Endothelial cell of umbilical vein (primary cell): ENCODE measurements around the gene NHLRC1. TPM values are rescaled to one million over a fixed set of nuclear protein-coding genes. Genes with fewer than 3 reads are reported as not detected.

Experiments
- BruUV-seq: library from RNA; stranded (reverse); fragments of 400-500 nt; replicated peaks from 2 replicates; lab custom pipeline; 2021; lab: Mats Ljungman, UMichigan
- CTCF ChIA-PET: fragments of 300-600, 350-600 bp; sonication (Branson Sonifier 250); formaldehyde crosslinking; loops from one replicate; lab custom pipeline; 2021; ENCODE audit warnings: antibody characterized with exemption, inconsistent platforms; lab: Charles Lee
- POLR2A ChIA-PET: fragments of 300-600, 350-600 bp; sonication (Branson Sonifier 250); formaldehyde crosslinking; loops from one replicate; lab custom pipeline; 2021; ENCODE audit warnings: antibody characterized with exemption, inconsistent platforms; lab: Charles Lee
- DNase-seq: peaks from one replicate; pipeline ENCODE4 v3.0.0-alpha.2; 2011; ENCODE audit warnings: low read depth, low spot score
- FAIRE-seq: peaks from 2 replicates; lab custom pipeline; 2011; peaks lifted over from hg19 to GRCh38; lab: Jason Lieb, UNC
- H2AFZ ChIP-seq: 2 replicates; pipeline ENCODE4 v1.6.0; 2012; ENCODE audit warnings: low read depth, low read length, control low read depth, inconsistent platforms
- H3K27ac ChIP-seq: 2 replicates; pipeline ENCODE4 v1.5.1; 2011; ENCODE audit warnings: low read depth, mild to moderate bottlenecking, control low read depth, low read length, moderate library complexity; ENCODE audit not compliant: insufficient read depth
- H3K27me3 ChIP-seq, 2 experiments: 2 replicates each; pipeline versions ENCODE4 v1.6.0 to v1.6.1; 2011; ENCODE audit warnings: low read length in 2 of 2, mixed read lengths in 1 of 2; ENCODE audit not compliant: control insufficient read depth in 2 of 2, insufficient read depth in 2 of 2
- H3K36me3 ChIP-seq, 2 experiments: 2 replicates in 1 of 2; 3 replicates in 1 of 2; pipeline ENCODE4 v1.5.1; 2011; ENCODE audit warnings: low read length in 2 of 2, mild to moderate bottlenecking in 1 of 2, moderate library complexity in 1 of 2; ENCODE audit not compliant: control insufficient read depth in 2 of 2, insufficient read depth in 2 of 2; ENCODE audit errors: extremely low read depth in 1 of 2
- H3K4me1 ChIP-seq: 3 replicates; pipeline ENCODE4 v1.5.1; 2011; ENCODE audit warnings: mild to moderate bottlenecking, low read length; ENCODE audit not compliant: control insufficient read depth, insufficient read depth; ENCODE audit errors: extremely low read depth
- H3K4me2 ChIP-seq: 2 replicates; pipeline ENCODE4 v1.6.1; 2011; ENCODE audit warnings: low read length, control low read depth, mixed read lengths; ENCODE audit not compliant: insufficient read depth
- H3K4me3 ChIP-seq, 3 experiments: fragments of 200-600 bp in 1 of 3; sonication (generic), shearing (Covaris generic) in 1 of 3; replicated peaks in 1 of 3; 2 replicates each; pipeline ENCODE4 v1.5.1; 2011 to 2016; ENCODE audit warnings: control low read depth in 3 of 3, low read length in 3 of 3, mild to moderate bottlenecking in 2 of 3, inconsistent platforms in 1 of 3, low read depth in 1 of 3, moderate library complexity in 1 of 3; ENCODE audit not compliant: insufficient read depth in 1 of 3
- H3K79me2 ChIP-seq: 2 replicates; pipeline ENCODE4 v1.6.0; 2012; ENCODE audit warnings: low read length, inconsistent platforms; ENCODE audit not compliant: control insufficient read depth, insufficient read depth
- H3K9ac ChIP-seq: replicated peaks from 2 replicates; pipeline ENCODE3; 2011; ENCODE audit warnings: low read length, control low read depth; ENCODE audit not compliant: insufficient read depth; ENCODE audit errors: extremely low read depth
- H3K9me1 ChIP-seq: replicated peaks from 3 replicates; pipeline ENCODE4 v1.6.0; 2011; ENCODE audit warnings: mild to moderate bottlenecking, low read length; ENCODE audit not compliant: control insufficient read depth, insufficient read depth; ENCODE audit errors: extremely low read depth
- H3K9me3 ChIP-seq: replicated peaks from 2 replicates; pipeline ENCODE4 v1.5.1; 2012; ENCODE audit warnings: low read length, inconsistent platforms; ENCODE audit not compliant: control insufficient read depth, insufficient read depth
- H4K20me1 ChIP-seq: replicated peaks from 2 replicates; pipeline ENCODE3; 2011; ENCODE audit warnings: mild to moderate bottlenecking, low read length; ENCODE audit not compliant: control insufficient read depth, insufficient read depth; ENCODE audit errors: extremely low read depth
- CTCF ChIP-seq, 2 donors: IDR thresholded peaks; 1 replicate in 1 of 2; 2 replicates in 1 of 2; pipeline ENCODE4 v1.5.1; 2011; ENCODE audit warnings: low read length in 2 of 2, mild to moderate bottlenecking in 2 of 2, moderate library complexity in 2 of 2, control low read depth in 1 of 2, inconsistent platforms in 1 of 2, low read depth in 1 of 2; ENCODE audit not compliant: insufficient read depth in 1 of 2; ENCODE audit errors: extremely low read depth in 1 of 2
- EZH2 ChIP-seq: IDR thresholded peaks from 2 replicates; pipeline ENCODE4 v1.6.1; 2012; ENCODE audit warnings: borderline replicate concordance, low read depth, mild to moderate bottlenecking, moderate library complexity, low read length, inconsistent platforms; ENCODE audit not compliant: severe bottlenecking
- FOS ChIP-seq: IDR thresholded peaks from 2 replicates; pipeline ENCODE4 v1.6.1; 2011; ENCODE audit warnings: mild to moderate bottlenecking, low read length, moderate library complexity, borderline replicate concordance; ENCODE audit not compliant: insufficient read depth
- GATA2 ChIP-seq: IDR thresholded peaks from 2 replicates; pipeline ENCODE4 v1.7.0; 2011; ENCODE audit warnings: low read depth, mild to moderate bottlenecking, moderate library complexity, mixed read lengths, low read length; ENCODE audit not compliant: insufficient read length, insufficient read depth
- JUN ChIP-seq: IDR thresholded peaks from 2 replicates; pipeline ENCODE4 v1.6.1; 2011; ENCODE audit warnings: borderline replicate concordance, low read depth; ENCODE audit not compliant: insufficient read length, insufficient read depth
- MAX ChIP-seq: IDR thresholded peaks from 2 replicates; pipeline ENCODE4 v1.6.1; 2011; ENCODE audit not compliant: insufficient read depth, insufficient read length
- MYC ChIP-seq: IDR thresholded peaks from one replicate; pipeline ENCODE4 v1.6.1; 2011; ENCODE audit warnings: mild to moderate bottlenecking, low read depth, low read length
- POLR2A ChIP-seq: IDR thresholded peaks from 2 replicates; pipeline ENCODE4 v1.6.1; 2012; ENCODE audit warnings: low read depth, mild to moderate bottlenecking, control low read depth, low read length
- POLR2AphosphoS5 ChIP-seq: IDR thresholded peaks from 2 replicates; pipeline ENCODE4 v1.6.1; 2012; ENCODE audit warnings: low read depth, mild to moderate bottlenecking, control low read depth, low read length, moderate library complexity; ENCODE audit not compliant: insufficient read depth
- dilution Hi-C: fragments of 300-500 bp; cut with MboI; formaldehyde crosslinking; loops from one replicate; pipeline ENCODE4 v1.15.0; 2019; ENCODE audit warnings: low sequenced_read_pairs; ENCODE audit not compliant: extremely low pct_ligation_motif_present
- intact Hi-C: fragments of 100-400 bp; cut with micrococcal nuclease; formaldehyde crosslinking; loops from one replicate; pipeline ENCODE4 v1.10.0; 2022
- polyA plus RNA-seq, 4 experiments: library from polyadenylated mRNA; depleted of rRNA in 3 of 4; stranded (reverse) in 3 of 4; unstranded in 1 of 4; fragments of >200 nt; gene quantifications; 2 replicates each; pipeline versions ENCODE4 v1.2.1 to v1.2.3, GENCODE V29; 2011 to 2012; ENCODE audit warnings: missing spikeins in 1 of 4
- total RNA-seq: library from RNA; stranded (reverse); gene quantifications from 2 replicates; pipeline ENCODE4 v1.2.3, GENCODE V29; 2021

The NHLRC1 gene
- total and polyA plus RNA-seq, 2 donors (not counting 3 experiments of a cell fraction or from before 2014, with no cell fraction given), result 1.7 to 2.3 TPM

GRCh38 chr6:18132346-18132745 is 9.9 kb upstream of the NHLRC1 start:
- H3K27me3 ChIP-seq, result no peaks in the 10 kb centered on the region
- H3K4me1 ChIP-seq, result no peaks in the 10 kb centered on the region
- H3K36me3 ChIP-seq, result no peaks in the 10 kb centered on the region
- no peak overlapping the region for H3K4me3 ChIP-seq
- no peak for TF ChIP-seq MYC
- no peak for TF ChIP-seq POLR2AphosphoS5
- TF ChIP-seq EZH2, result no peak
- TF ChIP-seq FOS, result no peak
- no peak for TF ChIP-seq MAX
- BruUV-seq, result no TSS peak
- H2AFZ ChIP-seq, result no peak overlapping the region
- no peak for FAIRE-seq
- H3K27ac ChIP-seq, result no peak overlapping the region
- intact Hi-C loops (no loop called here), dilution Hi-C loops (no loop called here)
- no peaks in the 10 kb centered on the region for H3K9me3 ChIP-seq
- no peaks in the 10 kb centered on the region for H3K9me1 ChIP-seq
- no peak overlapping the region for H3K4me2 ChIP-seq
- H3K9ac ChIP-seq, result no peak overlapping the region
- CTCF ChIA-PET, result no interaction called here
- DNase-seq, result no peak
- H4K20me1 ChIP-seq, result no peaks in the 10 kb centered on the region
- POLR2A ChIA-PET, result no interaction called here
- H3K79me2 ChIP-seq, result no peaks in the 10 kb centered on the region

- H3K27ac ChIP-seq, result no peak overlapping the region
- no peak overlapping the region for H3K4me3 ChIP-seq
- no peaks in the 10 kb centered on the region for H4K20me1 ChIP-seq
- no TSS peak for BruUV-seq
- intact Hi-C loops (no loop called here), dilution Hi-C loops (no loop called here)
- FAIRE-seq (no peak), DNase-seq (no peak)
- H3K9ac ChIP-seq, result no peak overlapping the region
- no peaks in the 10 kb centered on the region for H3K9me3 ChIP-seq
- H3K4me1 ChIP-seq, result peaks cover 5% of the 10 kb centered on the region
- ChIA-PET POLR2A (no interaction called here), CTCF (no interaction called here)
- no peaks in the 10 kb centered on the region for H3K36me3 ChIP-seq
- no peaks in the 10 kb centered on the region for H3K79me2 ChIP-seq
- H3K27me3 ChIP-seq, result no peaks in the 10 kb centered on the region
- TF ChIP-seq EZH2 (no peak), MYC (no peak), POLR2A (no peak), POLR2AphosphoS5 (no peak), FOS (no peak), CTCF (IDR thresholded peaks at IDR 0.05; ENCODE audit: extremely low read depth in 1 of 2, insufficient read depth in 1 of 2, low read depth in 1 of 2, low read length in 2 of 2) (no peak), JUN (no peak), GATA2 (no peak), MAX (no peak)
- H3K9me1 ChIP-seq, result no peaks in the 10 kb centered on the region
- H2AFZ ChIP-seq, result no peak overlapping the region
- no peak overlapping the region for H3K4me2 ChIP-seq
Measured at GRCh38 chr6:18126121-18126520, 3.6 kb upstream of the NHLRC1 start.
